SU-DHL-6 (cell line): ENCODE measurements around the gene SLC22A17.

Source experiments
- H2AFZ ChIP-seq: fragments of 200-600 bp; sonication (generic); 2 replicates; pipeline ENCODE4 v1.6.1; 2014; ENCODE audit warnings: low read depth, mild to moderate bottlenecking, moderate library complexity, mixed read lengths, antibody characterized with exemption, low read length; ENCODE audit not compliant: severe bottlenecking
- H3F3A ChIP-seq: fragments of 200-600 bp; shearing (Covaris generic); 2 replicates; pipeline ENCODE4 v1.6.0; 2016; ENCODE audit warnings: antibody characterized with exemption, mild to moderate bottlenecking; ENCODE audit not compliant: insufficient read depth
- H3K27ac ChIP-seq: fragments of 200-600 bp; sonication (generic); 2 replicates; pipeline ENCODE4 v1.5.1; 2016; ENCODE audit warnings: low read depth, mild to moderate bottlenecking, low read length, moderate library complexity, mixed read lengths
- H3K27me3 ChIP-seq: fragments of 200-600 bp; sonication (generic), shearing (Covaris generic); 2 replicates; pipeline ENCODE4 v1.6.0; 2014; ENCODE audit warnings: mild to moderate bottlenecking, low read length
- H3K36me3 ChIP-seq: fragments of 200-600 bp; sonication (generic); 2 replicates; pipeline ENCODE4 v1.6.1; 2014; ENCODE audit warnings: mild to moderate bottlenecking, low read length, mixed read lengths
- H3K4me2 ChIP-seq: fragments of 300-600, 200-600 bp; shearing (Covaris generic), sonication (generic); 2 replicates; pipeline ENCODE4 v1.6.0; 2014; ENCODE audit warnings: low read length, low read depth, mild to moderate bottlenecking; ENCODE audit not compliant: poor library complexity, severe bottlenecking
- H3K4me3 ChIP-seq: fragments of 200-600 bp; sonication (generic); 2 replicates; pipeline ENCODE4 v1.5.1; 2014; ENCODE audit warnings: antibody characterized with exemption, low read length, mild to moderate bottlenecking, mixed read lengths; ENCODE audit not compliant: insufficient read depth, poor library complexity, severe bottlenecking
- H3K79me2 ChIP-seq: fragments of 200-600 bp; sonication (generic); 2 replicates; pipeline ENCODE4 v1.6.1; 2014; ENCODE audit warnings: mild to moderate bottlenecking, low read length, moderate library complexity; ENCODE audit not compliant: insufficient read depth
- H3K9ac ChIP-seq: fragments of 200-600 bp; sonication (generic); 2 replicates; pipeline ENCODE4 v1.7.0; 2014; ENCODE audit warnings: mild to moderate bottlenecking, low read length
- H3K9me2 ChIP-seq: fragments of 200-600 bp; sonication (generic); replicated peaks from 2 replicates; pipeline ENCODE4 v1.6.1; 2014; ENCODE audit warnings: low read length; ENCODE audit not compliant: insufficient read depth
- H3K9me3 ChIP-seq: fragments of 200-600 bp; sonication (generic); 2 replicates; pipeline ENCODE4 v1.6.1; 2014; ENCODE audit warnings: low read length, mixed read lengths; ENCODE audit not compliant: insufficient read depth
- H4K20me1 ChIP-seq: fragments of 200-600 bp; sonication (generic); 2 replicates; pipeline ENCODE4 v1.6.1; 2014; ENCODE audit warnings: low read depth, mild to moderate bottlenecking, antibody characterized with exemption, low read length, moderate library complexity, mixed read lengths
- EZH2phosphoT487 ChIP-seq: fragments of 200-600 bp; sonication (generic), shearing (Covaris generic); conservative IDR thresholded peaks from 2 replicates; pipeline ENCODE4 v1.6.1; 2018; ENCODE audit warnings: mild to moderate bottlenecking, antibody characterized with exemption, low read length, moderate library complexity, mixed read lengths
- TF ChIP-seq, protein P1 (sequence below): fragments of 200-600 bp; sonication (generic); IDR thresholded peaks from one replicate; pipeline ENCODE4 v1.5.1; 2017; ENCODE audit warnings: antibody characterized with exemption, mild to moderate bottlenecking, low read length, moderate library complexity; ENCODE audit not compliant: insufficient read depth, poor library complexity, severe bottlenecking

SLC22A17 gene

DNA sequence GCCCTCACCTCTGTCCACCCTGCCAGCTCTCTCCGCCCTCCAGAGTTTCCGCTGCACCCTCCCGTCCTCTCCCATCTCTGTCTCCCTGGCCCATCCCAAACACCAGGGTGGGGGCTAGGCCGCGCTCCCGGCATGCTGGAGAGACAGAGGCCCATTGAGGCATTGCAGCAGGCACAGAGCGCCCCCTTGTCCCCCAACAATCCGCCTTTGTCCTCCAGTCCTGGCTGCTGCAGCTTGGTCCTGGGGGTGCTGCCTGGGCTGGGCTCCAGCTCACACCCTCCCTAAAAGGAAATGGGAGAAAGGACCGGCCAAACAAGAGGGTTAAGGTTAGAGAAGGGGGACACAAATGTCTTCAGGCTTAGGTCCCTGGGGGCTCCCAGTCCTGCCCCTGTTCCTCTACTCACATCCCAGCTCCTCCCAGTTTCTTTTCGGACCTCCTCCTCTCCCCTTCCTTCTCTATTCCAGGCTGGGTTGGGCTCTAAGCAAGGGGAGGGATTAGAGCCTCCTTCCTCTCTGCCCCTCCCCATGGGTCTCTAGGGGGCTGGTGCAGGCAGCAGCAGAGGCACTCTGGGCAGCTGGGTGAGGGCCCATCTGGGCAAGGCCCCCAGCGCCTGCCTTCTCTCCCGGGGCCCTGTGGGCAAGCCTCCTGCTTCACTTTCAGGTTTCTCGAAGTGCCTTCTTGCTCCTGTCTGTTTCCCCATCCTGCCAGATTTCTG, 24.0 kb upstream of the SLC22A17 start, which contains the start of gene CMTM5:
Gene CMTM5, plus strand, starts transcription at position 565 of the 716 bp plus-strand sequence. CDS start 206 bp downstream, outside the sequence.
- Histone ChIP-seq H3K9me2 (no peaks in the 10 kb centered on the region), H3K4me3 (no peak within 1 kb of the TSS), H3K9ac (no peak within 1 kb of the TSS), H3K4me2 (no peak within 1 kb of the TSS), H3K36me3 (no peaks in the 10 kb centered on the region), H2AFZ (no peak within 1 kb of the TSS), H3F3A (no peaks in the 10 kb centered on the region), H3K9me3 (no peaks in the 10 kb centered on the region), H3K27me3 (no peaks in the 10 kb centered on the region), H3K79me2 (no peaks in the 10 kb centered on the region), H3K27ac (no peak within 1 kb of the TSS), H4K20me1 (no peaks in the 10 kb centered on the region)
- no peak for TF ChIP-seq EZH2phosphoT487
- TF ChIP-seq, protein P1, sequence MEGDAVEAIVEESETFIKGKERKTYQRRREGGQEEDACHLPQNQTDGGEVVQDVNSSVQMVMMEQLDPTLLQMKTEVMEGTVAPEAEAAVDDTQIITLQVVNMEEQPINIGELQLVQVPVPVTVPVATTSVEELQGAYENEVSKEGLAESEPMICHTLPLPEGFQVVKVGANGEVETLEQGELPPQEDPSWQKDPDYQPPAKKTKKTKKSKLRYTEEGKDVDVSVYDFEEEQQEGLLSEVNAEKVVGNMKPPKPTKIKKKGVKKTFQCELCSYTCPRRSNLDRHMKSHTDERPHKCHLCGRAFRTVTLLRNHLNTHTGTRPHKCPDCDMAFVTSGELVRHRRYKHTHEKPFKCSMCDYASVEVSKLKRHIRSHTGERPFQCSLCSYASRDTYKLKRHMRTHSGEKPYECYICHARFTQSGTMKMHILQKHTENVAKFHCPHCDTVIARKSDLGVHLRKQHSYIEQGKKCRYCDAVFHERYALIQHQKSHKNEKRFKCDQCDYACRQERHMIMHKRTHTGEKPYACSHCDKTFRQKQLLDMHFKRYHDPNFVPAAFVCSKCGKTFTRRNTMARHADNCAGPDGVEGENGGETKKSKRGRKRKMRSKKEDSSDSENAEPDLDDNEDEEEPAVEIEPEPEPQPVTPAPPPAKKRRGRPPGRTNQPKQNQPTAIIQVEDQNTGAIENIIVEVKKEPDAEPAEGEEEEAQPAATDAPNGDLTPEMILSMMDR = no peak

DNA sequence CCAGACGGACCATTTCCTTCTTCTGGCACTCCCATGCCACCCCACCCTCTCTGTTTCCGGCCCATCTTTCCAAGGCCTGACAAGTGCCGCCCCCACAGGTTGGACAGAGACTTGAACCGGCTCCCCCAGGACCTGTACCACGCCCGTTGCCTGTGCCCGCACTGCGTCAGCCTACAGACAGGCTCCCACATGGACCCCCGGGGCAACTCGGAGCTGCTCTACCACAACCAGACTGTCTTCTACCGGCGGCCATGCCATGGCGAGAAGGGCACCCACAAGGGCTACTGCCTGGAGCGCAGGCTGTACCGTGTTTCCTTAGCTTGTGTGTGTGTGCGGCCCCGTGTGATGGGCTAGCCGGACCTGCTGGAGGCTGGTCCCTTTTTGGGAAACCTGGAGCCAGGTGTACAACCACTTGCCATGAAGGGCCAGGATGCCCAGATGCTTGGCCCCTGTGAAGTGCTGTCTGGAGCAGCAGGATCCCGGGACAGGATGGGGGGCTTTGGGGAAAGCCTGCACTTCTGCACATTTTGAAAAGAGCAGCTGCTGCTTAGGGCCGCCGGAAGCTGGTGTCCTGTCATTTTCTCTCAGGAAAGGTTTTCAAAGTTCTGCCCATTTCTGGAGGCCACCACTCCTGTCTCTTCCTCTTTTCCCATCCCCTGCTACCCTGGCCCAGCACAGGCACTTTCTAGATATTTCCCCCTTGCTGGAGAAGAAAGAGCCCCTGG, 23.0 kb upstream of the SLC22A17 start:
- Histone ChIP-seq H3K4me3 (no peak overlapping the region), H2AFZ (no peak overlapping the region), H4K20me1 (no peaks in the 10 kb centered on the region), H3K27ac (no peak overlapping the region), H3K36me3 (no peaks in the 10 kb centered on the region), H3K9ac (no peak overlapping the region), H3K4me2 (no peak overlapping the region), H3K27me3 (no peaks in the 10 kb centered on the region), H3K9me3 (no peaks in the 10 kb centered on the region), H3K79me2 (no peaks in the 10 kb centered on the region), H3K9me2 (no peaks in the 10 kb centered on the region), H3F3A (no peaks in the 10 kb centered on the region)
- no peak for TF ChIP-seq EZH2phosphoT487
- TF ChIP-seq, protein P1 = no peak

DNA sequence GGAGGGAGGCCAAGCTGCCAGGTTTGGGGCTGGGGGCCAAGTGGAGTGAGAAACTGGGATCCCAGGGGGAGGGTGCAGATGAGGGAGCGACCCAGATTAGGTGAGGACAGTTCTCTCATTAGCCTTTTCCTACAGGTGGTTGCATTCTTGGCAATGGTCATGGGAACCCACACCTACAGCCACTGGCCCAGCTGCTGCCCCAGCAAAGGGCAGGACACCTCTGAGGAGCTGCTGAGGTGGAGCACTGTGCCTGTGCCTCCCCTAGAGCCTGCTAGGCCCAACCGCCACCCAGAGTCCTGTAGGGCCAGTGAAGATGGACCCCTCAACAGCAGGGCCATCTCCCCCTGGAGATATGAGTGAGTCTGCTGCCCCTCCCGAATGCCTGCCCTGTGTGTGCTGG, 20.4 kb upstream of the SLC22A17 start:
- H3K9me2 ChIP-seq = no peaks in the 10 kb centered on the region
- H3F3A ChIP-seq = no peaks in the 10 kb centered on the region
- TF ChIP-seq, protein P1 = no peak
- no peak for TF ChIP-seq EZH2phosphoT487
- no peak overlapping the region for H3K27ac ChIP-seq
- H3K4me3 ChIP-seq = no peak overlapping the region
- H2AFZ ChIP-seq = no peak overlapping the region
- no peaks in the 10 kb centered on the region for H3K27me3 ChIP-seq
- no peak overlapping the region for H3K9ac ChIP-seq
- H4K20me1 ChIP-seq = no peaks in the 10 kb centered on the region
- H3K9me3 ChIP-seq = no peaks in the 10 kb centered on the region
- H3K79me2 ChIP-seq = no peaks in the 10 kb centered on the region
- no peak overlapping the region for H3K4me2 ChIP-seq
- no peaks in the 10 kb centered on the region for H3K36me3 ChIP-seq
